ENCODE data around the gene NPPB. TPM values are rescaled to one million over a fixed set of nuclear protein-coding genes. Genes with fewer than 3 reads are reported as not detected.

NPPB gene
- total RNA-seq, 1 experiment from 2014 or later: 0.35 TPM

DNA sequence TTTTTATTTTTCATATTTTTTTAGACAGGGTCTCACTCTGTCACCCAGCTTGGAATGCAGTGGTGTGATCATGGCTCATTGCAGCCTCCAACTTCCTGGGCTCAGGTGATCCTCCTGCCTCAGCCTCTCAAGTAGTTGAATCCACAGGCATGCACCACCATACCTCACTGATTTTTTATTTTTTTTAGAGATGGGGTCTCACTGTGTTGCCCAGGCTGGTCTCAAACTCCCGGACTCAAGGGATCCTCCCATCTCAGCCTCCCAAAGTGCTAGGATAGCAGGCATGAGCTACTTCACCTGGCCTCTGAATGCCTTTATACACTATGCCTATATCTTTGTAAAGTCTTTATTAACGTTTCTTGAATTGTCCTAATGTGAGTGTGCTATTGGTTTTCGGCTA, 10.4 kb upstream of the NPPB start:
- H4K5ac ChIP-seq (ENCODE audit: insufficient read length, low read depth, low read length): no peak overlapping the region

More for the DNA sequence above, 10.4 kb upstream of the NPPB start:
- no peak for TF ChIP-seq CTCF (conservative IDR thresholded peaks at IDR 0.05)
- Histone ChIP-seq H3K9me3 (ENCODE audit: control insufficient read depth, low read depth, low read length) (no peaks in the 10 kb centered on the region), H2BK12ac (ENCODE audit: insufficient read length, low read depth, low read length) (no peak overlapping the region), H3K4me1 (ENCODE audit: insufficient read depth, low read length) (no peaks in the 10 kb centered on the region), H3K4ac (ENCODE audit: low read depth, low read length) (no peak overlapping the region), H3K4me2 (ENCODE audit: insufficient read depth, insufficient read length, low read length) (no peak overlapping the region), H2BK15ac (ENCODE audit: low read depth, low read length) (no peak overlapping the region), H3K23ac (ENCODE audit: insufficient read length, low read depth, low read length) (no peak overlapping the region), H3K27ac (ENCODE audit: insufficient read length, low read depth, low read length) (no peak overlapping the region), H3K27me3 (ENCODE audit: insufficient read depth, low read length) (no peaks in the 10 kb centered on the region), H2BK5ac (ENCODE audit: insufficient read length, low read length) (no peak overlapping the region), H2AFZ (ENCODE audit: low read length) (no peak overlapping the region), H4K8ac (replicated peaks; ENCODE audit: insufficient read length, low read depth, low read length) (no peak overlapping the region), H3K79me1 (ENCODE audit: insufficient read depth, low read depth, low read length, poor library complexity, severe bottlenecking) (no peaks in the 10 kb centered on the region), H3K9ac (ENCODE audit: extremely low read depth, insufficient read length, low read length) (no peak overlapping the region), H2AK5ac (ENCODE audit: insufficient read length, low read length) (no peak overlapping the region), H2BK120ac (ENCODE audit: low read depth, low read length, poor library complexity, severe bottlenecking) (no peak overlapping the region), H3K14ac (ENCODE audit: insufficient read depth, low read length) (no peak overlapping the region), H4K20me1 (ENCODE audit: control insufficient read depth, insufficient read depth, insufficient read length) (no peaks in the 10 kb centered on the region), H3K23me2 (ENCODE audit: insufficient read length, low read depth, low read length, poor library complexity, severe bottlenecking) (no peaks in the 10 kb centered on the region), H3K79me2 (ENCODE audit: insufficient read depth, low read length) (no peaks in the 10 kb centered on the region), H2BK20ac (ENCODE audit: low read depth, low read length, poor library complexity, severe bottlenecking) (no peak overlapping the region), H3T11ph (ENCODE audit: low read length) (no peak overlapping the region), H3K56ac (ENCODE audit: insufficient read length, low read depth, low read length) (no peak overlapping the region), H3K18ac (ENCODE audit: insufficient read length, low read depth, low read length) (no peak overlapping the region), H4K91ac (ENCODE audit: insufficient read length, low read depth, low read length) (no peak overlapping the region)
- no peak for DNase-seq
- H3K9me3 Mint-ChIP-seq: no peaks in the 10 kb centered on the region
- WGBS (ENCODE audit: extremely low coverage, insufficient read length, low lambda C conversion rate): no CpG with 5 or more reads among the region's 3 CpGs
- no peak overlapping the region for H3K4me3 Mint-ChIP-seq
- H3K27me3 Mint-ChIP-seq (ENCODE audit: low read depth): no peaks in the 10 kb centered on the region
- no peaks in the 10 kb centered on the region for H3K4me1 Mint-ChIP-seq
- H3K36me3 Mint-ChIP-seq (ENCODE audit: insufficient read depth in 1 of 3, low read depth in 3 of 3): no peaks in the 10 kb centered on the region; a peak in 1 of 7 replicates
- no peak overlapping the region for H3K27ac Mint-ChIP-seq
